GM19372 (cell line): Measurements from ENCODE around the gene WDR93.
"Not testable (repeated sequence)": the region's sequence is repeated elsewhere in the genome, so short reads cannot be mapped to it uniquely, and the experiment has no call there.

Experiments used
- ATAC-seq: cut with Tn5 transposase; IDR thresholded peaks from one replicate; pipeline ENCODE4 v1.9.1; 2021; ENCODE audit warnings: mild to moderate bottlenecking, low read depth, moderate library complexity; ENCODE audit not compliant: unreplicated experiment

The WDR93 gene

DNA sequence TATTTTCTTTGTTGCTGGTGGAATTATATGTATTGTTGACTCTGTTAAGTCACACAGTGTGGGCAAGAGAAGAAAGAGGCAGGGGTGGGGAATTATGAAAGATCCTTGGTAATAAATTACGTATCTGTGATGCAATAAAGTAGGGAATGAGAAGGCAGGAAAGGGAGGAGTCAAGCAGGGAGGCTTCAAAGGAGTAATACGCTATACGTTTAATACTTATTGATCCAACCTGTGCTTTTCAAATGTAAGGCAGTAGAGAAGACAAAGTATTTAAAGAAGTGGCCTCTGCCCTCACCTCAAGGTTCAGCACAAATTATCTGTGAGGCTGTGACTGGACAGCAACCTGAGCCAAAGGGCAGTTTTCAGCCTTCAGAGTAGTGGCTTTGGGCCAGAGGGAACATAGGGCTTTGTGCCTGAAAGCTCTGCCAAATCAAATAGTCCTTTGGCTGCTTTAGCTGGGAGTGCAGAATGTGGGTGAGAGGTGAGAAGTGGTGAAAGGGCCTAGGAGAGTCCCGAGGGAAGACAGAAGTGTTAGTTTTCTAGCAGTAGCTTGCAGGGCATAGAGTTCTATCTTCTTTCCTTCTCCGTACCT lies 10.2 kb upstream of the WDR93 start:
- no peak for ATAC-seq

DNA sequence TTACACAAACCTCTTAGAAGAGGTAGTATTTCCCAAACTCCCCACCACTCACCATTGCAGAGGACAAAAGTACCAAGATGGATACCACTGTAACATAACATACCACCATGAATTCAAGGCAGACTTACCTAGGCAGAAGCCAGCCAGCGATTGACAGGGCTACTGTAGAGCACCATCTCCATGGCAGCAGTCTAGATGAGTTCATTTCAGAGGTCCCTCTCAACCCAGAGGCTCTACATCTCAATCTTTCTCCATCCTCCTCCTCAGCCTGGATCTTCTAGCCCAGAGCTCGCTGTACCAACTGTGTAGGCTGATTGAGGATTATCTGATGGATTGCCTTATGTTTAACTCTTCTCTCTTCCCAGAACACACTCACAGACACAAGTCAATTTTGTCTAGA lies 9.5 kb upstream of the WDR93 start:
- no peak for ATAC-seq

DNA sequence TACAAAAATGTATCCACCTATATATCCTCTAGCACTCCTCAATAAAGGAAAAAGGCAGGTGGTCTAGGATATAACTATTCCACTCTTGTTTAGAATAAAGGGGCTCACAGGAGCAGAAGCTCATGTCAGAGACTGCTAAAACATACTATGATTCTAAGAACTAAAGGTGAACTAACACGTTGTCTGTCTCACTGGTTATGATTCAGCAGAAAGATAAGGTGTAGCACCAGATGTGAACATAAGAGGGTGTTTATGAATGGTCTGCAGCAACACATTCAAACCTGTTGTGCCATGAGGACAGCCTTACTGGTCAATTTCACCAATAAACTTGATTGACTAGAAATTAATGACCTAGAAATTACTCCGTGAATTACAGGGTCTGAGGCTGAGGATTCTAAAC lies 4.6 kb upstream of the WDR93 start:
- no peak for ATAC-seq

DNA sequence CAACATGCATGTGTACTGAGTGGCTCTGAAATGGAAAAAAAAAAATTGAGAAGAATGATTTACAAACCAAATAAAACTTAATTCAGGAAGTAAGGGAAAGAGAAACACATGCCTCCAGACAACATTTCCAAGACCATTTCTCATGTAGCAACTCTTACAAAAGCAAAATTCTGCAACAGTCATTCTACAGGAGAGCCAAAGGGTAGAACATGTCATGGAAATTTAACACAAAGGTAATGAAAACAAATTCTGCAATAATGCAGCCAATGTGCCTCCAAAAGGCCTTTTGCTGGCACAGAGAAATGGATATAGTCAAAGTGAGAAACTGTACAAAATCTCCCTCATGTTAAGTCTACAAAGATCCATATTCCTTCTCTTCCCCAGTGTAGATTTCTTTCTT lies 4.1 kb upstream of the WDR93 start:
- no peak for ATAC-seq

GRCh38 chr15:89689930-89690275 lies 708 bp upstream of the WDR93 start:
- not testable (repeated sequence) for ATAC-seq

DNA sequence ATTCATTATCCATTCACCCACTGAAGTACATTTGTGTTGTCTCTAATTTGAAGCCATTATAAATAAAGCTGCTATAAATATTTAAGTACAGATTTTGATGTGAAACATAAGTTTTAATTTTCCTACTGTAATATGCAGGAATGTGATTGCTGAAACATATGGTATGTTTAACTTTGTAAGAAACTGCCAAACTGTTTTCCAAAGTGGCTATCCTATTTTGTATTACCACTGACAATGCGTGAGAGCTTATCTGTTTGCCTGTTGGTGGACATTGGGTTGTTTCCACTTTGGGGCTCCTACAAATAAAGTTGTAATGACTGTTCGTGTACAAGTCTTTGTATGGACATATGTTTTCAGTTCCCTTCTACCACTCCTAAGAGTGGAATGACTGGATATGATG lies 2.5 kb downstream of the WDR93 start:
- ATAC-seq, result no peak

DNA sequence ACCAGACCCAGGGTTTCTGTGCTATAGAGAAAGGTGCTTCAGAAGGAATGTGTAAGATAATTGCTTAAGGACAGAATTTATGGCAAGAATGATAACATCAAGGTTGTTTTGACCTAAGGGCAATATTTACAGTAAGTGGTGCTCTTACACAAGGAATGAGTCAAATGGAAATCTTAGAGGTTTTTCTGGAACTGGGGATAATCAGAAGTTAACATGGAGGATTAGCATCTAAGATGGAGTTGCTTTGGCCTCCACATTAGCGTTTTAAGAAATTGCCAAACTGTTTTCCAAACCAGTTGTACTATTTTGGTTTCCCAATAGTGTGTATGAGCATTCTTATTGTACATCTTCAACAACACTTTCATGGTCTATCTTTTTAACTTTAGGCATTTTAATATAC lies 3.1 kb downstream of the WDR93 start:
- ATAC-seq, result no peak

DNA sequence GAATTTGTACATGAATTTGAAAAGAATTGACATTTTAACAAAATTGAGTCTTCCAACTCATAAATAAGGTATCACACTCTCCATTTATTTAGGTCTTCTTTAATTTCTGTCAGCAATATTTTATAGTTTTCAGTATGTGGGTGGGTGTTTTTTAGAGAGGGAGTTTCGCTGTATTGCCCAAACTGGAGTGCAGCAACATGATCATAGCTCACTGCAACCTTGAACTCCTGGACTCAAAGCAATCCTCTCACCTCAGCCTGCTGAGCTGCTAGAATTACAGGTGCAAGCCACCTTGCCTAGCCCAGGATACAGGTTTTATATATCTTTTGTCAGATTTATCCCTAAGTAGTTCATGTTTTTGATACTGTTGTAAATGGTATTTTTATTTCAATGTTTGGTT lies 4.6 kb downstream of the WDR93 start:
- ATAC-seq, result no peak

DNA sequence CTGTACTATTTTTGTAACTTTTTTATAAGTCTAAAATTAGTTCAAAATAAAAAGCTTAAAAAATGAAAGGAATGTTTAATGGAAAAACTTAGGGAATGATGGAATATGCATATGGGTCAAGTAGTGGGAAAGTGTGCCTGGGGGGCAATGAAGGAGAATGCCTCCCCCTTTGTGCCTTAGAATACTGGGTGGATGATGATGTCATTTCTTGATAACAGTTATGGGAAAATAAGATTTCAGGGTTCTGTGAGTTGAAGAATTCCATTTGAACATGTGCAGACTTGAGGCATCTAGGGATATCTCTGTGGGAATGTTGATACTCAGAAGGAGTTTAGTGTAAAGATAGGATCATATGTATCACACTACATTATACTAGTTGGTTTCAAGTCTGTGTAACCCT lies 13.8 kb downstream of the WDR93 start:
- ATAC-seq, result no peak

GRCh38 chr15:89707577-89707976 lies 17.0 kb downstream of the WDR93 start:
- ATAC-seq, result no peak

- no peak for ATAC-seq
Observed at GRCh38 chr15:89714775-89715174, 24.2 kb downstream of the WDR93 start.

DNA sequence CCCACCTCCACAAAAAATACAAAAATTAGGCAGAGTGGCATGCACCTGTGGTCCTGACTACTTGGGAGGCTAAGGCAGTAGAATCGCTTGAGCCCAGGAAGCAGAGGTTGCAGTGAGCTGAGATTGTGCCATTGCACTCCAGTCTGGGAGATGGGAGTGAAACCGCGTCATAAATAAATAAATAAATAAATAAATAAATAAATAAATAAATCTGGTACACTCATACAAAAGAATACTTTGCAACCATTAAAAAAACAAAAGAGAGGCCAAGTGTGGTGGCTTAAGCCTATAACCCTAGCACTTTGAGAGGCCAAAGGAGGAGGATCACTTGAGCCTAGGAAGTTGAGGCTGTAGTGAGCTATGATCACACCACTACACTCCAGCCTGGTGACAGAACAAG lies 32.4 kb downstream of the WDR93 start:
- ATAC-seq, result no peak

DNA sequence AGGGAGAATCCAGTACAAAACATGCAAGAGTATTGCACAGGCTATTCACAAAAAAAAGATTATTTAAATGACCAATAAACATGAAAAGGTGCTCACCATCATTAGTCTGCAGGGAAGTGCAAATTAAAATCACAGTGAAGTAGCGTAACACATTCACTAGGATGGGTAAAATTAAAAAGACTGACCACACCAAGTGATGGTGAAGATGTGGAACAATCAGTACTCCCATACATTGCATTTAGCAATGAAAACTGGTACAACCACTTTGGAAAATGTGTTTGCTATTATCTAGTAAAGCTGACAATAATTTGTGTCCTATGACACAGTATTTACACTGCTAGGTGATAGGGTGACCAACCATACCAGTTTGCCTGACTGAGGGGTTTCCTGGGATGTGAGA lies 34.0 kb downstream of the WDR93 start:
- ATAC-seq, result no peak

GRCh38 chr15:89725064-89725463 lies 34.5 kb downstream of the WDR93 start:
- ATAC-seq, result no peak

GRCh38 chr15:89728254-89728653 lies 37.6 kb downstream of the WDR93 start:
- no peak for ATAC-seq

DNA sequence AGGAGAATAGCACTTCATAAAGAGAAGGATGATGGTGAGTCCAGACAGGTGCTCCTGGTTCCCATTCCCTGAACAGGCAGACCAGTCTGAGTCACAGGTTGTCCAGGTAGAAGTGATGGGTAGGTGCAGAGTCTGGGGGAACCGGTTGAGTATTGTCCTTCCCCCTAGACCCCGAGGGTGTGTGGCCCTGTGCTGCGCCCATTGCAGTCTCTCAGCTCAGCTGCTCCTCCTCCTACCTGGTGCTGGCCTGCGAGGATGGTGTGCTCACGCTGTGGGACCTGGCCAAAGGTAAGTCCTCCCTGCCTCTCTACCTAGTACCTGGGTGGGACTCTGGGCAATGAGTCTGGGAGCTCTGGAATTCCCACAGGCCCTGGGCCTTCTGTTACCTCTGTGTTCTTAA lies 40.7 kb downstream of the WDR93 start:
- no peak for ATAC-seq

- no peak for ATAC-seq
Observed at GRCh38 chr15:89732451-89733172, 42.0 kb downstream of the WDR93 start.

- no peak for ATAC-seq
Observed at GRCh38 chr15:89735773-89736172, 45.2 kb downstream of the WDR93 start.

DNA sequence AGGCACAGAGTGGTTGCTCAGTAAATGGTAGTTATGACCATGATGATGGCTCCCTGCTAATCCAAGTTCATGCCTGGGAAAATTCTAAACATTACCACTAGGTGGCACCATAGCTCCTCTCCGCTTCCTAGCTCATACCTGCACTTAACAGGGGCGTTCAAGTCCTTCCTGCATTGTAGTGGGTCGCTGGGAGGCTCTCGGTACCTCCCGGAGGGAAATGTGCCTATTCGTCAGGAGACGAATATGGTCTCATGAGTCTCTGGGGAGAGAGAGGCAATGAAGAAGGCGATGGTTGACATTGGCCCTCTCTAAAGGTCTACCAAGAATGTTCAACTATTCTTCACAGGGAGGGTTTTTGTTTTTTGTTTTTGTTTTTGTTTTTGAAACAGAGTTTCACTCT lies 49.5 kb downstream of the WDR93 start:
- ATAC-seq, result peak; percentile 62

- ATAC-seq, result no peak
Observed at GRCh38 chr15:89743011-89743410, 52.4 kb downstream of the WDR93 start.

- no peak for ATAC-seq
Observed at GRCh38 chr15:89743594-89743993, 53.0 kb downstream of the WDR93 start.

DNA sequence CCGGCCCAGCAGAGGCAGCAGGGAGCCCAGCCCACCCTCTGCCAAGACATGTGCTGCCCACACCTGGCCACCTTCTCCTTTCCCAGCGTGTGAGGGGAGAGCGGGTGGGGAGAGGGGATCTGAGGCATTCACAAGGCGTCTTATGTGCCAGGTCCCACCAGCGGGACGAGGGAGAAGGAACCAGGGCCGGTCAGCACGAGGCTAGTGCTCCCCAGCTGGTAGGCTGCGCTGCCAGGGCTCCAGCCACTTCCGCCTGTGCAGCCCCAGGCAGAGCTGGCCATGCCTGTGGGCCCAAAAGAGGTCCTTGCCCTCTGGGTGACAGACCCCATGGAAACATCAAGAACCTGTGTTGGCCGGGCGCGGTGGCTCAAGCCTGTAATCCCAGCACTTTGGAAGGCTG lies 54.5 kb downstream of the WDR93 start:
- no peak for ATAC-seq

- ATAC-seq, result no peak
Observed at GRCh38 chr15:89745768-89746167, 55.2 kb downstream of the WDR93 start.
